GM12878 (cell line): ENCODE measurements around the gene ABHD17C. TPM values are rescaled to one million over a fixed set of nuclear protein-coding genes. Genes with fewer than 3 reads are reported as not detected.

Source experiments
- BCL3 ChIP-seq: IDR thresholded peaks from 2 replicates; pipeline ENCODE4 v1.6.1; 2011; ENCODE audit warnings: borderline replicate concordance, low read depth, mild to moderate bottlenecking, moderate library complexity, low read length; ENCODE audit not compliant: insufficient read depth, poor library complexity, severe bottlenecking
- CHD1 ChIP-seq: IDR thresholded peaks from 2 replicates; pipeline ENCODE4 v1.6.1; 2012; ENCODE audit warnings: low read depth, low read length, improper control_type of control experiment
- HCFC1 ChIP-seq: fragments of 150-350 bp; IDR thresholded peaks from 2 replicates; pipeline ENCODE4 v1.6.1; 2014; ENCODE audit warnings: low read length
- MXI1 ChIP-seq: fragments of 150-350 bp; IDR thresholded peaks from 2 replicates; pipeline ENCODE4 v1.6.1; 2011; ENCODE audit warnings: low read depth, mild to moderate bottlenecking, inconsistent platforms, low read length, improper control_type of control experiment
- PKNOX1 ChIP-seq: fragments of 450-650 bp; IDR thresholded peaks from 2 replicates; pipeline ENCODE4 v1.6.1; 2016; ENCODE audit warnings: mild to moderate bottlenecking
- RCOR1 ChIP-seq: conservative IDR thresholded peaks from 2 replicates; pipeline ENCODE4 v1.6.1; 2012; ENCODE audit warnings: low read depth, low read length, improper control_type of control experiment
- REST ChIP-seq: IDR thresholded peaks from 2 replicates; pipeline ENCODE4 v1.6.1; 2012; ENCODE audit warnings: mild to moderate bottlenecking, low read depth, low read length
- TAF1 ChIP-seq: IDR thresholded peaks from 2 replicates; pipeline ENCODE4 v1.6.1; 2011; ENCODE audit warnings: mild to moderate bottlenecking, low read depth, low read length, borderline replicate concordance
- polyA plus RNA-seq, 11 experiments: library from polyadenylated mRNA; depleted of rRNA in 4 of 11; unstranded in 6 of 11; stranded (reverse) in 5 of 11; fragments of >200 nt; fragmentation: Nextera tagmentation in 4 of 11; fragmentation: Illumina TruSeq in 1 of 11; extraction: Ambion mirVana in 4 of 11; extraction: Trizol in 1 of 11; gene quantifications; 1 replicate in 1 of 11; 2 replicates in 10 of 11; pipeline versions ENCODE4 v1.2.1 to v1.2.3, GENCODE V29; 2011 to 2016; ENCODE audit warnings: inconsistent platforms in 2 of 11, missing spikeins in 2 of 11, low read depth in 1 of 11
- total RNA-seq, 4 experiments: library from RNA; depleted of rRNA in 3 of 4; stranded (reverse); fragments of >200 nt in 3 of 4; fragmentation: Illumina TruSeq in 1 of 4; extraction: Trizol in 1 of 4; gene quantifications; 2 replicates each; pipeline versions ENCODE4 v1.2.1 to v1.2.3, GENCODE V29; 2013 to 2021

The ABHD17C gene
- total and polyA plus RNA-seq, 10 of the 15 experiments (the other 5 are each of a cell fraction or from before 2014, with no cell fraction given), result 0.92 to 11.4 (median 5.5) TPM

GRCh38 chr15:80685628-80686027, 9.5 kb upstream of the ABHD17C start (continued):
- TF ChIP-seq REST (no peak), TAF1 (no peak), CHD1 (no peak), PKNOX1 (no peak), HCFC1 (no peak), RCOR1 (no peak), BCL3 (no peak), MXI1 (no peak)
